Measurements from ENCODE around the gene TBX21. TPM values are rescaled to one million over a fixed set of nuclear protein-coding genes. Genes with fewer than 3 reads are reported as not detected.

Gene TBX21
- 0.11 TPM for total RNA-seq
- polyA plus RNA-seq: 0.25 TPM

DNA sequence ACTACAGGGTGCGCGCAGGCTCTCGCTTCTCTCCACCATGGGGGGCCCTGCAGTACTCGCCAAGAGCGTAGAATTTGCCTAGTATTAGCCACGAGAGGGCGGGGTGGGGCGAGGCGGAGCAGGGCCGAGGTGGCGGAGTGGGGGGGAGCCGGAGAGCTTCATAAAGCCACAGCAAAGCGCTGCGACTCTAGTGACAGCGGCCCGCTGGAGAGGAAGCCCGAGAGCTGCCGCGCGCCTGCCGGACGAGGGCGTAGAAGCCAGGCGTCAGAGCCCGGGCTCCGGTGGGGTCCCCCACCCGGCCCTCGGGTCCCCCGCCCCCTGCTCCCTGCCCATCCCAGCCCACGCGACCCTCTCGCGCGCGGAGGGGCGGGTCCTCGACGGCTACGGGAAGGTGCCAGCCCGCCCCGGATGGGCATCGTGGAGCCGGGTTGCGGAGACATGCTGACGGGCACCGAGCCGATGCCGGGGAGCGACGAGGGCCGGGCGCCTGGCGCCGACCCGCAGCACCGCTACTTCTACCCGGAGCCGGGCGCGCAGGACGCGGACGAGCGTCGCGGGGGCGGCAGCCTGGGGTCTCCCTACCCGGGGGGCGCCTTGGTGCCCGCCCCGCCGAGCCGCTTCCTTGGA lies at the start of gene TBX21:
TSS of gene TBX21 (plus strand) at position 190 of the 627 bp plus-strand sequence. CDS start at position 409, 219 bp downstream.
- DNase-seq (ENCODE audit: extremely low spot score): no peak
- no peaks in the 10 kb centered on the region for H3K4me1 ChIP-seq (ENCODE audit: insufficient read depth)
- under 1% methylated on average over 73 of the region's 73 CpGs for WGBS
- peak within 1 kb of the TSS; percentile 40 for H3K4me3 ChIP-seq (ENCODE audit: low read depth, low read length)
- H3K27ac ChIP-seq (ENCODE audit: low read depth): no peak within 1 kb of the TSS
- no peaks in the 10 kb centered on the region for H3K36me3 ChIP-seq (ENCODE audit: insufficient read depth)

DNA sequence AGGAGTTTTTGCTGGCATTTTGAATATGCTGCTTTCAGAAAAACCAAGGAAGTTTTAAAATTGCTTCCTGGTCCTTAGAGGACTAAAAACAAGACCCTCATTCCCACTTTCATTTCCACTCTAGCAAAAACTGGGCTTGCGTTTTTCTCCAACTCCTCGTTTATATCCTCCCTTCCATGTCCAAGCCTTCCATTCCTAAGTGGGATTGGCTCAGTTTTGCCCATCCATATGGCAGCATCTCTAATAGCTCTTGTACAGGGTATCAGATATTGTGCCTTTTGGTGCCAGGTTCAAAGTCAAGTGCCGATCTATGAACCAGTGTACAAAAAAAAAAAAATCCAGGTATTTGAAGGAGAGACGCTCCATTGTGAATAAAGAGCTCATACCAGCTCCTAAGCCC lies 49.0 kb upstream of the TBX21 start:
- 85% methylated on average over 4 of the region's 4 CpGs for WGBS
- DNase-seq (ENCODE audit: extremely low spot score): no peak
- H3K4me1 ChIP-seq (ENCODE audit: insufficient read depth): no peaks in the 10 kb centered on the region
- peaks cover 8% of the 10 kb centered on the region for H3K36me3 ChIP-seq (ENCODE audit: insufficient read depth)
- no peak overlapping the region for H3K4me3 ChIP-seq (ENCODE audit: low read depth, low read length)
- no peak overlapping the region for H3K27ac ChIP-seq (ENCODE audit: low read depth)

- no peak for DNase-seq (ENCODE audit: extremely low spot score)
- Histone ChIP-seq H3K4me1 (ENCODE audit: insufficient read depth) (no peaks in the 10 kb centered on the region), H3K27ac (ENCODE audit: low read depth) (no peak overlapping the region), H3K36me3 (ENCODE audit: insufficient read depth) (peaks cover 8% of the 10 kb centered on the region), H3K4me3 (ENCODE audit: low read depth, low read length) (no peak overlapping the region)
- WGBS: 86% methylated on average over 4 of the region's 4 CpGs
Measured at GRCh38 chr17:47684535-47685193, 48.4 kb upstream of the TBX21 start.

- WGBS: 78% methylated on average over 4 of the region's 4 CpGs
- Histone ChIP-seq H3K4me3 (ENCODE audit: low read depth, low read length) (no peak overlapping the region), H3K36me3 (ENCODE audit: insufficient read depth) (peaks cover 8% of the 10 kb centered on the region), H3K27ac (ENCODE audit: low read depth) (no peak overlapping the region), H3K4me1 (ENCODE audit: insufficient read depth) (no peaks in the 10 kb centered on the region)
- DNase-seq (ENCODE audit: extremely low spot score): no peak
Measured at GRCh38 chr17:47685556-47686275, 47.3 kb upstream of the TBX21 start.

DNA sequence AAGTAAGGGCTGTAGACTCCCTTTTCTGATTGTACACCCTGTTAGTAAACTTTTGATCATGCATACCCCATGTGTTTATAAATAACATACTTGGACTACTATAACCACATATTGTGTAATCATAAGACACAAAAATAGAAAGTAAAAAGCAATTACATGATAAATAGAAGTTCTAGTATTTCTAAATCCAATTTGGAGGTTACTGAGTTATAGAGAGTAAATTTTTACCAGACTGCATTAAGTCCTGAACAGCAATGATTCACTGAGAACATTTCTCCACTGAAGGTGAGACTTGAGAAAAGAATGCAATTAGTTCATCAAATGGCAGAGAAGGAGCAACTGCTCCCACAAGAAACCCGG lies 46.8 kb upstream of the TBX21 start:
- WGBS: 69% methylated on average over 1 of the region's 1 CpG
- H3K27ac ChIP-seq (ENCODE audit: low read depth): no peak overlapping the region
- H3K4me1 ChIP-seq (ENCODE audit: insufficient read depth): no peaks in the 10 kb centered on the region
- no peak overlapping the region for H3K4me3 ChIP-seq (ENCODE audit: low read depth, low read length)
- DNase-seq (ENCODE audit: extremely low spot score): no peak
- peaks cover 8% of the 10 kb centered on the region for H3K36me3 ChIP-seq (ENCODE audit: insufficient read depth)

DNA sequence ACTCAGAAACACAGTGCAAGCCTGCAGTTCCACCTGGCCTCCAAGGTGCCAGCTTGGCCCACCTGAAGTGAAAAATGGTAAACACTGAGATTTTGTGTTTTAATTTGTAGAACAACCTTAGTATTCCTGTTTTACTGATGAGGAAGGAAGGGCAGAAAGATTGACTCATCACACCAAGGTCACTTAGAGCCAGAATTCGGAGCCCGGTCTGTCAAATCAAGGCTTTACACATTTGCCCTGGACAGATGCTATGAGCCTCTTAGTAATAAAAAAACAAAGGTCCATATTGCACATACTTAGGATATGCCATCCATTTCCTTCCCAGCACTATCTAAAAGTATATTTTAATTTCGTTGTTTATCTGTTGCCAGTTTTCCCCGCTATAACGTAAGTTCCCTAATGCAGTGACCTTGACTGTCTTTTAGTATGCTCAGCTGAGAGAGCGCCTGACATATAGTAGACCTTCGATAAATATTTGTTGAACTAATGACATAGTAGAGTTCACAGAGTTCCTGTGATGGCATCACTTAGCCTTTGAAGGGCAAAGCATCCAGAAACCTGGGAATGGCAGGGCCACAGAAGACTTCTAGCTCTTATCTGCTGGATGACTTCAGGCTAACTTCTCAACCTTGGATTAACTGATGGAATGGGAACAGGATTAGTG lies 46.2 kb upstream of the TBX21 start:
- WGBS: 77% methylated on average over 7 of the region's 7 CpGs
- H3K4me3 ChIP-seq (ENCODE audit: low read depth, low read length): no peak overlapping the region
- no peak for DNase-seq (ENCODE audit: extremely low spot score)
- peaks cover 8% of the 10 kb centered on the region for H3K36me3 ChIP-seq (ENCODE audit: insufficient read depth)
- no peak overlapping the region for H3K27ac ChIP-seq (ENCODE audit: low read depth)
- no peaks in the 10 kb centered on the region for H3K4me1 ChIP-seq (ENCODE audit: insufficient read depth)

- Histone ChIP-seq H3K27ac (ENCODE audit: low read depth) (no peak overlapping the region), H3K4me3 (ENCODE audit: low read depth, low read length) (no peak overlapping the region), H3K36me3 (ENCODE audit: insufficient read depth) (peaks cover 6% of the 10 kb centered on the region), H3K4me1 (ENCODE audit: insufficient read depth) (no peaks in the 10 kb centered on the region)
- DNase-seq (ENCODE audit: extremely low spot score): no peak
Measured at GRCh38 chr17:47687328-47687690, 45.7 kb upstream of the TBX21 start.

GRCh38 chr17:47687748-47688147 lies 45.3 kb upstream of the TBX21 start:
- Histone ChIP-seq H3K4me1 (ENCODE audit: insufficient read depth) (no peaks in the 10 kb centered on the region), H3K36me3 (ENCODE audit: insufficient read depth) (peaks cover 2% of the 10 kb centered on the region), H3K27ac (ENCODE audit: low read depth) (no peak overlapping the region), H3K4me3 (ENCODE audit: low read depth, low read length) (no peak overlapping the region)
- no peak for DNase-seq (ENCODE audit: extremely low spot score)
- WGBS: 76% methylated on average over 1 of the region's 1 CpG

DNA sequence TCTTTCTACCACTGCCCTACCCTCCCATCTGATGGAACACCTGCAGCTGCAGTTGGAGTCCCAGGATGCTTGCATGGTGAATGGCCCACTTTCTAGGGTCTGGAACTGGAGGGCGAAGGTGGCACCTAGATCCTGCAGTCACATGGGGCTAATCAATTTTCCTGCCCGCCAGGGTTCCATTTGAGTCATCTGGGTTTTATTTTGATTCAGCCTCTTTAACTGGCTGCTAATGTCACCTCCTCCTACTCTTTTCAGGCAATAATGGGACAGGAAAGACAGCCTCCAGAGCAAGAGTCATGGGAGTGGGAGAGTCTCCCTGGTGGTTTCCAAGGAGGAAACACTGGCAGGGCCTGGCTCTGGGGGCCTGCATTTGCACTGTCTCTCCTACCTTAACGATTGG lies 42.9 kb upstream of the TBX21 start:
- no peak for DNase-seq (ENCODE audit: extremely low spot score)
- H3K27ac ChIP-seq (ENCODE audit: low read depth): no peak overlapping the region
- 62% methylated on average over 3 of the region's 3 CpGs for WGBS
- no peaks in the 10 kb centered on the region for H3K4me1 ChIP-seq (ENCODE audit: insufficient read depth)
- no peak overlapping the region for H3K4me3 ChIP-seq (ENCODE audit: low read depth, low read length)
- H3K36me3 ChIP-seq (ENCODE audit: insufficient read depth): no peaks in the 10 kb centered on the region

GRCh38 chr17:47692137-47692894 lies 40.7 kb upstream of the TBX21 start:
- no peak overlapping the region for H3K4me3 ChIP-seq (ENCODE audit: low read depth, low read length)

GRCh38 chr17:47692895-47693730 lies 39.9 kb upstream of the TBX21 start:
- 21% methylated on average over 10 of the region's 10 CpGs for WGBS
- no peaks in the 10 kb centered on the region for H3K36me3 ChIP-seq (ENCODE audit: insufficient read depth)
- H3K4me1 ChIP-seq (ENCODE audit: insufficient read depth): no peaks in the 10 kb centered on the region
- DNase-seq (ENCODE audit: extremely low spot score): no peak
- peak overlapping the region; percentile 96 for H3K4me3 ChIP-seq (ENCODE audit: low read depth, low read length)
- H3K27ac ChIP-seq (ENCODE audit: low read depth): no peak overlapping the region

More at GRCh38 chr17:47692137-47692894, 40.7 kb upstream of the TBX21 start:
- Histone ChIP-seq H3K4me1 (ENCODE audit: insufficient read depth) (no peaks in the 10 kb centered on the region), H3K36me3 (ENCODE audit: insufficient read depth) (no peaks in the 10 kb centered on the region), H3K27ac (ENCODE audit: low read depth) (no peak overlapping the region)
- DNase-seq (ENCODE audit: extremely low spot score): no peak
- 62% methylated on average over 2 of the region's 2 CpGs for WGBS

DNA sequence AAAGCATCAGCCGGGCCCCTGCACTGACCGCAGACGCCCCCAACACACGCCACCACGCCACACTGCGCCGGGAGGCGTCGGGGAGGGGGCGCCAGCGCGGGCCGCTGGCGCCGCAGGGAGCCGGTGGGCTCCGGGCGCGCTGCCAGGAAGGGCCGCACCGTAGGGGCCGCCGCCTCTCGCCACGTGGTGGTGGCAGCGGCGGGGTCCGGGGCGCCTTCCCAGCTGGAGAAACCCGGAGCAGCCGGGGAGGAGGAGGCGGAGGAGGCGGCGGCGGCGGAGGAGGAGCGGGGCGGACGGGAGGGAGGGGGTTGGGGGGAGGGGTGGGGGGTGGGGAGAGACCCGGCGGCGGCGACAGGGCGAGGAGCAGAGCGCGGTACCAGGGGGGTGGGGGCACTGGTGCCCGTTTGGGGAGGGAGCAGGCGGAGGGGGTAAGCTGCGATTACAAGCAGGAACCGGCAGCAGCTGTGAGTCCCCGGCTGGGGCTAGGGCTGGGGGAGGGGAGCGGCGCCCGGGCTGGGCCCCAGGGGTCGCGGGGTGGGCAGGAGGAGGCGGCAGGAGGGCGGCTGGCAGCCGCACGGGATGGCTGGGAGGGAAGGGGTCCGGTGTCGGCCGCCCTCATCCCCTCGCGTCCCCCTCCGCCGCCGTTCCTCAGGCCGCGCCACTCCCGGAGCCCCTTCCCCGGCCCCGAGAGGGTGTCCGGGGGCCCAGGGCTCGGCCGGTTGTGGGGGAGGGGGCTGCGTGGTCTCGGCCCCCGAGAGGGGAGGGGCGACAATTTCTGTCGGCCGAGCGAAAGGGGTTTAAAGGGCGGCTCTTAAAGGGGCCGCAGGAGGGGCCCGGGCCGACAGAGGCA lies 39.1 kb upstream of the TBX21 start, which contains the start of gene TBKBP1:
TSS of gene TBKBP1 (plus strand) at position 431 of the 850 bp plus-strand sequence. CDS start 1,952 bp downstream, outside the sequence.
- H3K4me1 ChIP-seq (ENCODE audit: insufficient read depth): no peaks in the 10 kb centered on the region
- WGBS: under 1% methylated on average over 85 of the region's 87 CpGs
- DNase-seq (ENCODE audit: extremely low spot score): peak; percentile 61
- H3K27ac ChIP-seq (ENCODE audit: low read depth): peak within 1 kb of the TSS; percentile 84
- no peaks in the 10 kb centered on the region for H3K36me3 ChIP-seq (ENCODE audit: insufficient read depth)
- peak within 1 kb of the TSS; percentile 96 for H3K4me3 ChIP-seq (ENCODE audit: low read depth, low read length)

Measured in urinary bladder (tissue), 4 donors.